CD4-positive, CD25-positive, alpha-beta regulatory T cell (primary cell): ENCODE measurements around the gene NME9. TPM values are rescaled to one million over a fixed set of nuclear protein-coding genes. Genes with fewer than 3 reads are reported as not detected.

Experiments
- ATAC-seq, 2 donors: fragments of 150-1000 bp; cut with Tn5 transposase; one replicate each; pipeline ENCODE4 v1.10.0; 2021; ENCODE audit warnings: low read depth in 2 of 2, moderate number of reproducible peaks in 2 of 2, moderate library complexity in 1 of 2
- DNase-seq, 3 donors: peaks; one replicate each; pipeline versions ENCODE4 v3.0.0 to v3.0.0-alpha.2; 2012 to 2022; ENCODE audit warnings: mixed read lengths in 1 of 3
- H3K27ac ChIP-seq: one replicate; pipeline ENCODE4 v1.7.0; 2013; ENCODE audit warnings: mild to moderate bottlenecking, low read length; ENCODE audit not compliant: insufficient read depth, poor library complexity, severe bottlenecking
- H3K27me3 ChIP-seq: one replicate; pipeline ENCODE4 v1.7.0; 2013; ENCODE audit warnings: low read length; ENCODE audit not compliant: control insufficient read depth, insufficient read depth
- H3K36me3 ChIP-seq: one replicate; pipeline ENCODE4 v1.7.0; 2013; ENCODE audit warnings: mild to moderate bottlenecking, low read length, moderate library complexity; ENCODE audit not compliant: control insufficient read depth, insufficient read depth
- H3K4me1 ChIP-seq: 2 replicates; pipeline ENCODE4 v1.7.0; 2013; ENCODE audit warnings: mild to moderate bottlenecking, low read length; ENCODE audit not compliant: insufficient read depth, control insufficient read depth, poor library complexity, severe bottlenecking
- H3K4me3 ChIP-seq: one replicate; pipeline ENCODE4 v1.7.0; 2013; ENCODE audit warnings: low read depth, mild to moderate bottlenecking, low read length, moderate library complexity
- H3K9me3 ChIP-seq, 2 experiments: 1 replicate in 1 of 2; 2 replicates in 1 of 2; pipeline ENCODE4 v1.7.0; 2013; ENCODE audit warnings: low read length in 2 of 2, mild to moderate bottlenecking in 1 of 2, moderate library complexity in 1 of 2; ENCODE audit not compliant: control insufficient read depth in 2 of 2
- H3K27ac Mint-ChIP-seq, 3 donors: one replicate each; pipeline ENCODE4 v1.8.0; 2020 to 2022; ENCODE audit warnings: mild to moderate bottlenecking in 3 of 3, mixed read lengths in 3 of 3, moderate library complexity in 2 of 3
- H3K27me3 Mint-ChIP-seq: one replicate; pipeline ENCODE4 v1.8.0; 2022; ENCODE audit warnings: mild to moderate bottlenecking, mixed read lengths
- H3K36me3 Mint-ChIP-seq: one replicate; pipeline ENCODE4 v1.8.0; 2020; ENCODE audit warnings: mixed read lengths
- H3K4me1 Mint-ChIP-seq, 4 donors: one replicate each; pipeline ENCODE4 v1.8.0; 2020 to 2022; ENCODE audit warnings: mixed read lengths in 4 of 4, mild to moderate bottlenecking in 1 of 4
- H3K4me3 Mint-ChIP-seq, 4 donors: one replicate each; pipeline ENCODE4 v1.8.0; 2020 to 2022; ENCODE audit warnings: mild to moderate bottlenecking in 4 of 4, mixed read lengths in 4 of 4, moderate library complexity in 3 of 4
- H3K9me3 Mint-ChIP-seq, 7 donors: one replicate each; pipeline ENCODE4 v1.8.0; 2020 to 2022; ENCODE audit warnings: mixed read lengths in 7 of 7, mild to moderate bottlenecking in 3 of 7, moderate library complexity in 2 of 7
- polyA plus RNA-seq, 4 donors: library from polyadenylated mRNA; unstranded; fragments of 300-500 nt; fragmentation: Illumina TruSeq; gene quantifications; one replicate each; pipeline ENCODE4 v1.2.3, GENCODE V29; 2021
- total RNA-seq: library from RNA; stranded (reverse); gene quantifications from one replicate; pipeline ENCODE4 v1.2.3, GENCODE V29; 2022

Gene NME9
- total and polyA plus RNA-seq, 5 donors from 2014 or later: 0.33 to 1.3 (median 0.71) TPM; not detected in 1

DNA sequence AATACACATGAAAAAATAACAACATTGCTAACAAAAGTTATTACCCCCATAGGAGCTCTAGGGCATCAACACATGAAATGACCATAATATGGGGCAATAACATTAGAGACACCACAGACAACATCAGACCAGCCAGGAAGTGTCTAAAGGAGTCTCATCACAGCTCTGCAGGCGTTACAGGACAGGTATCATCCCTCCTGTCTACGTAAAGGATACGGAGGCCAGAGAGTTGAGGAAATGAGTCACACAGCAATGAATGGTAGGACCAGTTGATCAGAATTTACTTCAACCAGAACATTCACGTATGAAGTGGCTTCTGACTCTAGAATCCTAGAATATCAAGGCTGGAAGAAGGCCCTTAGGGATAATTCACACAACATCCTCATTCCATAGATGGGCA is 1.8 kb downstream of the NME9 start:
- no peak overlapping the region for H3K27ac Mint-ChIP-seq
- ATAC-seq: no peak
- H3K4me3 ChIP-seq: no peak overlapping the region
- H3K9me3 ChIP-seq: no peaks in the 10 kb centered on the region
- no peak for DNase-seq
- peaks cover 13% of the 10 kb centered on the region for H3K4me1 ChIP-seq
- peaks cover 10 to 28% (median 19%) of the 10 kb centered on the region in 4 donors for H3K4me1 Mint-ChIP-seq
- no peaks in the 10 kb centered on the region for H3K36me3 ChIP-seq
- no peak overlapping the region for H3K27ac ChIP-seq
- no peak overlapping the region for H3K4me3 Mint-ChIP-seq
- H3K36me3 Mint-ChIP-seq: peaks cover 4% of the 10 kb centered on the region
- H3K27me3 ChIP-seq: no peaks in the 10 kb centered on the region
- peaks cover 14% of the 10 kb centered on the region for H3K27me3 Mint-ChIP-seq
- H3K9me3 Mint-ChIP-seq: no peaks in the 10 kb centered on the region

DNA sequence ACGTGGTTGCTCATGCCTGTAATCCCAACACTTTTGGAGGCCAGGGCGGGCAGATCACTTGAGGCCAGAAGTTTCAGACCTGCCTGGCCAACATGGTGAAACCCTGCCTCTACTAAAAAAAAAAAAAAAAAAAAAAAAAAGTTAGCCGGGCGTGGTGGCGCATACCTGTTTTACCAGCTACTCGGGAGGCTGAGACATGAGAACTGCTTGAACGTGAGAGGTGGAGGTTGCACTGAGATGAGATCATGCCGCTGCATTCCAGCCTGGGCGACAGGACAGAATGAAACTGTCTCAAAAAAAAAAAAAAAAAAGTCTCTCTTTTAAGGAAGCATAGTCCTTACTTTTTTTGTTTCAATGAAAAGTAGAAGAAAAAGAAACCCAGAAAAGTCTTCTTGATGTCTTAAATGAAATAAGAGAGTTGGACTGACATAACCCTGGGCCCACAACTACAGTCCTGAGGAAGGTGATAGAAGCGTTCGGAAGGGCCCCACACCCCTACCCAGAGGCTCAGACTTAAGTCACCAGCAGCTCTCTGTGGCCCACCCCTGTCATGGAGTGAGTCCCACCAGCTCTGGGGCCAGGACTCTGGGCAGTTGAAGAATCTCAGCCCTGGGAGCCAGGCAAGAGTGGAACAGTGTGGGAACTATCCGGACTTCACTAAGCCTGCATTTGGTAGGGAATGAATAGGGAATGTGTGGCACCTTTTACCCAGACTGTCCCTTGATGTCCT is 2.6 kb downstream of the NME9 start:
- ATAC-seq: no peak
- no peak overlapping the region for H3K27ac ChIP-seq
- H3K4me1 ChIP-seq: peaks cover 13% of the 10 kb centered on the region
- Mint-ChIP-seq H3K27me3 (peaks cover 14% of the 10 kb centered on the region), H3K36me3 (peaks cover 4% of the 10 kb centered on the region), H3K9me3 (no peaks in the 10 kb centered on the region), H3K27ac (no peak overlapping the region), H3K4me1 (peaks cover 4 to 31% (median 17%) of the 10 kb centered on the region in 4 donors), H3K4me3 (no peak overlapping the region)
- no peak for DNase-seq
- H3K4me3 ChIP-seq: no peak overlapping the region
- no peaks in the 10 kb centered on the region for H3K27me3 ChIP-seq
- H3K36me3 ChIP-seq: no peaks in the 10 kb centered on the region
- no peaks in the 10 kb centered on the region for H3K9me3 ChIP-seq

DNA sequence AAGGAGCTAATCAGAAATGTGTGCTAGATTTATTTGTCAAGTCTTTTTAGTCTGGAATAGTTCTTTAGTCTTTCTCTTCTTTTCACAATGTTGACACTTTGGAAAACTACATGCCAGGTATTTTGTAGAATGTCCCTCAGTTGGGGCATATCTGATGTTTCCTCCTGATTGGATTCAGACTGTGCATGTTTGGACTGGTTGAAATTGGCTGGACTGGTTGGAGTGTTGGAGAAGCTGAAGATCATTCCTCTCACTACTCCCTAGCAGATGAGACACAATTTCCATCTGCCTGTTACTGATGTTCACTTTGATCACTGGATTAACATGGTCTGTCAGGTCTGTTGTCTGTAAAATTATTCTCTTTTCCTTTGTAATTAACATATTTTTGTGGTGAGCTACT is 3.7 kb downstream of the NME9 start:
- H3K9me3 Mint-ChIP-seq: no peaks in the 10 kb centered on the region
- Histone ChIP-seq H3K9me3 (no peaks in the 10 kb centered on the region), H3K4me1 (peaks cover 13% of the 10 kb centered on the region), H3K27me3 (no peaks in the 10 kb centered on the region), H3K36me3 (no peaks in the 10 kb centered on the region), H3K27ac (no peak overlapping the region), H3K4me3 (no peak overlapping the region)
- H3K27me3 Mint-ChIP-seq: peaks cover 17% of the 10 kb centered on the region
- DNase-seq: no peak
- H3K36me3 Mint-ChIP-seq: peaks cover 4% of the 10 kb centered on the region
- no peak overlapping the region for H3K27ac Mint-ChIP-seq
- H3K4me1 Mint-ChIP-seq: peaks cover 4 to 31% (median 18%) of the 10 kb centered on the region in 4 donors
- no peak for ATAC-seq
- no peak overlapping the region for H3K4me3 Mint-ChIP-seq

DNA sequence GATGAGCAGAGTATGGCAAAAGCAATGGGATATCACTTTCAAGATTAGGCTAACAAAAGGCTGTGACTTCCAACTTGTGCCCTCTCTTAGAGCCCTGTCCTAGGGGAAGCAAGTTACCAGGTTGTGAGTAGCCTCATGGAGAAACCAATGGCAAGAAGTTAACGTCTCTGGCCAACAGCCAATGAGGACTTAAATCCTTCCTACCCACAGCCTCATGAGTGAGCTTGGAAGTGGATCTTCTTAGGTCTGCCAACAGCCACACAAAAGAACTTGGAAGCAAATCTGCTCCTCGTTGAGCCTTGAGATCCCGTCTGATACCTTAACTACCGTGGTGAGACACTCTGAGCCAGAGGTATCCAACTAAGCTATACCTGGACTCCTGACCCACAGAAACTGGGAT is 5.7 kb downstream of the NME9 start:
- Mint-ChIP-seq H3K4me3 (no peak overlapping the region), H3K36me3 (peaks cover 4% of the 10 kb centered on the region), H3K9me3 (no peaks in the 10 kb centered on the region), H3K27me3 (peaks cover 4% of the 10 kb centered on the region), H3K4me1 (peaks cover 0 to 22% (median 10%) of the 10 kb centered on the region in 4 donors), H3K27ac (no peak overlapping the region)
- no peak overlapping the region for H3K4me3 ChIP-seq
- peaks cover 2% of the 10 kb centered on the region for H3K4me1 ChIP-seq
- H3K27me3 ChIP-seq: no peaks in the 10 kb centered on the region
- no peaks in the 10 kb centered on the region for H3K9me3 ChIP-seq
- H3K27ac ChIP-seq: no peak overlapping the region
- H3K36me3 ChIP-seq: no peaks in the 10 kb centered on the region
- ATAC-seq (no peak), DNase-seq (no peak)

DNA sequence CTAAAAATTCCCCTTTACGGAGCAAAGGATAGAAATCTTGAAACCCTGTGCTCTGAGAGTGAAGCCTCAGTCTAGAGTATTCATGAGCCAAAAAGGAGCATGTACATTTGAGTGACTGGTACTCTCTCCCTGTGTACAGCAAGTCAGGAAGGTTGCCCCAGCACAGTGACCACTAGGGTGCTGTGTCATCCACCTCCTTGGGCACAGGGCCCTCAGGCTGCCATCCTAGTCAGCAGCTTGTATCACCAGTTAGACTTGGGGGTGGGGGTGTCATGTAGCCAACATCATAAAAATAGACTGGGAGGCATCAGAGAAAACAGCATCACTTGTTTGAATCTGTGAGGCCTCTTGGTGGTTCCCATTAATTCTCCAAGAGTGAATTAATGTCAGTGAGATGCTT is 12.0 kb downstream of the NME9 start:
- Mint-ChIP-seq H3K9me3 (no peaks in the 10 kb centered on the region), H3K36me3 (no peaks in the 10 kb centered on the region), H3K4me1 (peaks cover 0 to 6% (median 2%) of the 10 kb centered on the region in 4 donors), H3K27me3 (peaks cover 9% of the 10 kb centered on the region), H3K27ac (no peak overlapping the region), H3K4me3 (no peak overlapping the region)
- no peaks in the 10 kb centered on the region for H3K36me3 ChIP-seq
- no peaks in the 10 kb centered on the region for H3K4me1 ChIP-seq
- DNase-seq (no peak), ATAC-seq (no peak)
- no peaks in the 10 kb centered on the region for H3K9me3 ChIP-seq
- H3K4me3 ChIP-seq: no peak overlapping the region
- H3K27me3 ChIP-seq: no peaks in the 10 kb centered on the region
- H3K27ac ChIP-seq: no peak overlapping the region

DNA sequence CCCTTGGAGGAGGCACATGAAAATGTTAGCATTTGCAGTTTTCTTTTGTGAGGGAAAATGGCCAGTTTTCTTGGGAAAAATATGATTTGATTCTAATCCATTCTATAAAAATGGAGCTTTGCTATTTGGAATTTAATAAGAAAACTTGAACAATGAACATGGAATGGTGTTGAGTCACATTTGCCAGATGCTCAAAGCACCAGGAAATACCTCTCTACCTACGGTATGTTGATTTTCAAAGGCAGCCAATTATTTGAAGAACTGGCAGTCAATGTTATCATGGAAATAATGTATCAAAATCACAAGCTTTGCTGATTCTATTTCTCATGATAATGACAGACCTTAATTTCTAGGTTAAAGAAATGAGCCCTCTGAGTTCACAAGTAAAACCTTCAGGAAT is 14.9 kb downstream of the NME9 start:
- H3K4me3 Mint-ChIP-seq: no peak overlapping the region
- Histone ChIP-seq H3K9me3 (peaks cover 7 to 12% of the 10 kb centered on the region in 2 experiments), H3K27me3 (peaks cover 6% of the 10 kb centered on the region), H3K4me1 (no peaks in the 10 kb centered on the region), H3K27ac (no peak overlapping the region), H3K4me3 (no peak overlapping the region), H3K36me3 (no peaks in the 10 kb centered on the region)
- H3K9me3 Mint-ChIP-seq: peaks cover 0 to 21% (median 6%) of the 10 kb centered on the region in 7 donors
- no peaks in the 10 kb centered on the region for H3K4me1 Mint-ChIP-seq
- H3K27ac Mint-ChIP-seq: no peak overlapping the region
- ATAC-seq (no peak), DNase-seq (no peak)
- no peaks in the 10 kb centered on the region for H3K36me3 Mint-ChIP-seq
- H3K27me3 Mint-ChIP-seq: peaks cover 21% of the 10 kb centered on the region

DNA sequence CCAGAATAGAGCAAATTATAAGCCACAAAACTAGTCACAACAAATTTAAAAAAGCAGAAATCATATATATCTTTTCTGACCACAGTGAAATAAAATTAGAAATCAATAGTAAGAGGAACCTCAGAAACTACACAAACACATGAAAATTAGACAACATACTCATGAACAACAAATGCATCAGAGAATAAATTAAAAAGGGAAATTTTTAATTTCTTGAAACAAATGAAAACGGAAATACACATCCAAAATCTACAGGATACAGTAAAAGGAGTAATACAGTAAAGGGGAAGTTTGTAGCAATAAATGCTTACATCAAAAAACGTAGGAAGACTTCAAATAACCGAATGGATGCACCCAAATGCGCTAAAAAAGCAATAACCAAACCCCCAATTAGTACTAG is 19.2 kb downstream of the NME9 start:
- Histone ChIP-seq H3K4me1 (no peaks in the 10 kb centered on the region), H3K4me3 (no peak overlapping the region), H3K9me3 (peaks cover 21 to 29% of the 10 kb centered on the region in 2 experiments), H3K27me3 (peaks cover 6% of the 10 kb centered on the region), H3K36me3 (no peaks in the 10 kb centered on the region), H3K27ac (no peak overlapping the region)
- ATAC-seq: no peak
- no peaks in the 10 kb centered on the region for H3K4me1 Mint-ChIP-seq
- peaks cover 0 to 42% (median 14%) of the 10 kb centered on the region in 7 donors for H3K9me3 Mint-ChIP-seq
- H3K36me3 Mint-ChIP-seq: peaks cover 11% of the 10 kb centered on the region
- peaks cover 29% of the 10 kb centered on the region for H3K27me3 Mint-ChIP-seq
- no peak overlapping the region for H3K4me3 Mint-ChIP-seq
- no peak overlapping the region for H3K27ac Mint-ChIP-seq
- DNase-seq: no peak

DNA sequence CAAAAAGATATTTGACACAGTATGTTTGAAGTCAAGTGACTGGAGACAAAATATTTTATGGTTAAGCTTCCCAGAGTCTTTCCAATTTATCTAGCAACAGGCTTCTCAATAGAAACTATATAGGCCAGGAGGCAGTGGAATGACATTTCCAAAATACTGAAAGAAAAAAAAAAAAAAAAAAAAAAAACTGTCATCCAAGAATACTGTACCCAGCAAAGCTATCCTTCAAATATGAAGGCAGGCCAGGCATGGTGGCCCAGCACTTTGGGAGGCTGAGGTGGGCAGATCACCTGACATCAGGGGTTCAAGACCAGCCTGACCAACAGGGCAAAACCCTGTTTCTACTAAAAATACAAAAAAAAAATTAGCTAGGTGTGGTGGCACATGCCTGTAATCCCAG is 20.9 kb downstream of the NME9 start:
- Histone ChIP-seq H3K27ac (no peak overlapping the region), H3K9me3 (peaks cover 21 to 29% of the 10 kb centered on the region in 2 experiments), H3K4me3 (no peak overlapping the region), H3K36me3 (no peaks in the 10 kb centered on the region), H3K27me3 (peaks cover 6% of the 10 kb centered on the region), H3K4me1 (no peaks in the 10 kb centered on the region)
- peaks cover 29% of the 10 kb centered on the region for H3K27me3 Mint-ChIP-seq
- peaks cover 11% of the 10 kb centered on the region for H3K36me3 Mint-ChIP-seq
- no peak for DNase-seq
- peaks cover 0 to 42% (median 14%) of the 10 kb centered on the region in 7 donors for H3K9me3 Mint-ChIP-seq
- ATAC-seq: no peak
- H3K27ac Mint-ChIP-seq: no peak overlapping the region
- no peak overlapping the region for H3K4me3 Mint-ChIP-seq
- no peaks in the 10 kb centered on the region for H3K4me1 Mint-ChIP-seq
